ENCODE results near the gene RPN2. TPM values are rescaled to one million over a fixed set of nuclear protein-coding genes. Genes with fewer than 3 reads are reported as not detected.

Gene RPN2
- total and polyA plus RNA-seq, 2 donors (not counting 3 experiments of a cell fraction or from before 2014, with no cell fraction given): 283 to 530 TPM

GRCh38 chr20:37276494-37277252, 97.5 kb downstream of the RPN2 start:
- peaks cover 9% of the 10 kb centered on the region for H3K4me1 ChIP-seq (ENCODE audit: control insufficient read depth, extremely low read depth, insufficient read depth, low read length)
- H3K36me3 ChIP-seq (ENCODE audit: control insufficient read depth in 2 of 2, extremely low read depth in 1 of 2, insufficient read depth in 2 of 2, low read length in 2 of 2): no peaks in the 10 kb centered on the region
- dilution Hi-C loops (cut with MboI; ENCODE audit: extremely low pct_ligation_motif_present, low sequenced_read_pairs): no loop called here
- CTCF ChIA-PET: interaction anchor here (0.6 to 2.6 kb wide), 23 partner anchors 8 to 287 kb away, joined by 3 to 37 read pairs (median 6); partner anchors contain the start of genes BLCAP and MANBAL
- H3K9me1 ChIP-seq (replicated peaks; ENCODE audit: control insufficient read depth, extremely low read depth, insufficient read depth, low read length): no peaks in the 10 kb centered on the region
- H3K9me3 ChIP-seq (replicated peaks; ENCODE audit: control insufficient read depth, insufficient read depth, low read length): no peaks in the 10 kb centered on the region
- DNase-seq (ENCODE audit: low read depth, low spot score) (peak; percentile 75), FAIRE-seq (peak; percentile 53)
- H3K27ac ChIP-seq (ENCODE audit: insufficient read depth, low read depth, low read length): no peak overlapping the region
- H3K27me3 ChIP-seq (ENCODE audit: control insufficient read depth in 2 of 2, insufficient read depth in 2 of 2, low read length in 2 of 2): peaks cover 0 to 2% of the 10 kb centered on the region in 2 experiments
- intact Hi-C loops (cut with micrococcal nuclease): no loop called here
- no peak overlapping the region for H3K9ac ChIP-seq (replicated peaks; ENCODE audit: extremely low read depth, insufficient read depth, low read length)
- TF ChIP-seq POLR2A (IDR thresholded peaks at IDR 0.05; ENCODE audit: low read depth, low read length) (no peak), GATA2 (IDR thresholded peaks at IDR 0.05; ENCODE audit: insufficient read depth, insufficient read length, low read depth, low read length) (no peak), CTCF (IDR thresholded peaks at IDR 0.05; ENCODE audit: extremely low read depth in 1 of 2, insufficient read depth in 1 of 2, low read depth in 1 of 2, low read length in 2 of 2) (peak; percentile 21 to 22), MYC (IDR thresholded peaks at IDR 0.05; ENCODE audit: low read depth, low read length) (no peak), POLR2AphosphoS5 (IDR thresholded peaks at IDR 0.05; ENCODE audit: insufficient read depth, low read depth, low read length) (no peak), JUN (IDR thresholded peaks at IDR 0.05; ENCODE audit: borderline replicate concordance, insufficient read depth, insufficient read length, low read depth) (no peak), MAX (IDR thresholded peaks at IDR 0.05; ENCODE audit: insufficient read depth, insufficient read length) (peak; percentile 84), FOS (IDR thresholded peaks at IDR 0.05; ENCODE audit: borderline replicate concordance, insufficient read depth, low read length) (no peak), EZH2 (IDR thresholded peaks at IDR 0.05; ENCODE audit: borderline replicate concordance, low read depth, low read length, severe bottlenecking) (no peak)
- H4K20me1 ChIP-seq (replicated peaks; ENCODE audit: control insufficient read depth, extremely low read depth, insufficient read depth, low read length): no peaks in the 10 kb centered on the region
- H3K79me2 ChIP-seq (ENCODE audit: control insufficient read depth, insufficient read depth, low read length): no peaks in the 10 kb centered on the region
- no peak overlapping the region for H3K4me3 ChIP-seq (replicated peaks in 1 of 3; ENCODE audit: insufficient read depth in 1 of 3, low read depth in 1 of 3, low read length in 3 of 3)
- POLR2A ChIA-PET: interaction anchor here (1.0 kb wide), 1 partner anchor 13 kb away, joined by 3 read pairs; the partner anchor contains the start of gene MANBAL
- peak overlapping the region; percentile 88 for H2AFZ ChIP-seq (ENCODE audit: low read depth, low read length)
- H3K4me2 ChIP-seq (ENCODE audit: insufficient read depth, low read length): peak overlapping the region; percentile 46
- BruUV-seq (replicated peaks): no TSS peak
